Coronary artery (tissue), 2 donors: ENCODE measurements around the gene ZNF213.

Source experiments
- DNase-seq: peaks from one replicate; pipeline ENCODE4 v3.0.0-alpha.2; 2017; ENCODE audit warnings: low spot score
- H3K27ac ChIP-seq, 2 donors: fragments of 200-600 bp; sonication (generic); one replicate each; pipeline ENCODE4 v1.5.1; 2016 to 2019
- H3K4me3 ChIP-seq: fragments of 200-600 bp; sonication (generic); 2 replicates; pipeline ENCODE4 v1.5.1; 2016; ENCODE audit warnings: mild to moderate bottlenecking, moderate library complexity
- CTCF ChIP-seq: fragments of 200-600 bp; sonication (generic); IDR thresholded peaks from one replicate; pipeline ENCODE4 v1.5.1; 2019; ENCODE audit warnings: antibody characterized with exemption

The ZNF213 gene

GRCh38 chr16:3115561-3115960 is 19.3 kb upstream of the ZNF213 start:
- Histone ChIP-seq H3K4me3 (no peak overlapping the region), H3K27ac (no peak overlapping the region)
- DNase-seq = no peak
- no peak for TF ChIP-seq CTCF

GRCh38 chr16:3118204-3118790 is 16.5 kb upstream of the ZNF213 start:
- no peak for DNase-seq
- no peak for TF ChIP-seq CTCF
- no peak overlapping the region for H3K27ac ChIP-seq
- H3K4me3 ChIP-seq = no peak overlapping the region

- no peak for DNase-seq
- TF ChIP-seq CTCF = no peak
- H3K27ac ChIP-seq = no peak overlapping the region
- H3K4me3 ChIP-seq = no peak overlapping the region
Observed at GRCh38 chr16:3118846-3119245, 16.0 kb upstream of the ZNF213 start.

GRCh38 chr16:3119286-3119685 is 15.5 kb upstream of the ZNF213 start:
- no peak for TF ChIP-seq CTCF
- DNase-seq = no peak
- no peak overlapping the region for H3K4me3 ChIP-seq
- H3K27ac ChIP-seq = no peak overlapping the region

GRCh38 chr16:3119701-3120408 is 15.0 kb upstream of the ZNF213 start:
- no peak for DNase-seq
- Histone ChIP-seq H3K27ac (no peak overlapping the region), H3K4me3 (no peak overlapping the region)
- TF ChIP-seq CTCF = no peak

- no peak overlapping the region for H3K4me3 ChIP-seq
- DNase-seq = no peak
- TF ChIP-seq CTCF = no peak
- no peak overlapping the region for H3K27ac ChIP-seq
Observed at GRCh38 chr16:3120435-3120834, 14.4 kb upstream of the ZNF213 start.

- TF ChIP-seq CTCF = no peak
- no peak overlapping the region for H3K27ac ChIP-seq
- DNase-seq = no peak
- H3K4me3 ChIP-seq = no peak overlapping the region
Observed at GRCh38 chr16:3121851-3122467, 12.9 kb upstream of the ZNF213 start.
